Neural progenitor cell (in vitro differentiated cells): Measurements from ENCODE around the gene ANKRD28. TPM values are rescaled to one million over a fixed set of nuclear protein-coding genes. Genes with fewer than 3 reads are reported as not detected.

Experiments
- DNase-seq: peaks from one replicate; pipeline ENCODE4 v3.0.0-alpha.2; 2016; ENCODE audit warnings: low spot score
- H2AFZ ChIP-seq: fragments of 200-600 bp; sonication (generic); replicated peaks from 2 replicates; pipeline ENCODE4 v1.6.1; 2016; ENCODE audit warnings: antibody characterized with exemption
- H3F3A ChIP-seq: fragments of 200-600 bp; sonication (generic); 2 replicates; pipeline ENCODE4 v1.6.1; 2016; ENCODE audit warnings: antibody characterized with exemption, low read depth
- H3K27ac ChIP-seq: fragments of 200-600 bp; sonication (generic); 2 replicates; pipeline ENCODE4 v1.5.1; 2016; ENCODE audit warnings: mild to moderate bottlenecking
- H3K27me3 ChIP-seq: fragments of 200-600 bp; sonication (generic); 2 replicates; pipeline ENCODE4 v1.6.1; 2016; ENCODE audit warnings: mild to moderate bottlenecking, moderate library complexity
- H3K36me3 ChIP-seq: fragments of 200-600 bp; sonication (generic); 2 replicates; pipeline ENCODE4 v1.5.1; 2016
- H3K4me1 ChIP-seq: fragments of 200-600 bp; sonication (generic); 2 replicates; pipeline ENCODE4 v1.6.1; 2016; ENCODE audit warnings: mixed run types
- H3K4me2 ChIP-seq: fragments of 200-600 bp; sonication (generic); 2 replicates; pipeline ENCODE4 v1.6.1; 2016
- H3K4me3 ChIP-seq: fragments of 200-600 bp; sonication (generic); 2 replicates; pipeline ENCODE4 v1.5.1; 2016
- H3K79me2 ChIP-seq: fragments of 200-600 bp; sonication (generic); 2 replicates; pipeline ENCODE4 v1.6.1; 2016; ENCODE audit warnings: low read depth
- H3K9ac ChIP-seq: fragments of 200-600 bp; sonication (generic); 2 replicates; pipeline ENCODE4 v1.6.1; 2016
- H3K9me3 ChIP-seq: fragments of 200-600 bp; sonication (generic); 2 replicates; pipeline ENCODE4 v1.5.1; 2016; ENCODE audit warnings: low read depth
- H4K20me1 ChIP-seq: fragments of 200-600 bp; sonication (generic); 2 replicates; pipeline ENCODE4 v1.6.1; 2016; ENCODE audit warnings: low read depth
- H3K27ac Mint-ChIP-seq: 3 replicates; pipeline ENCODE4 v1.8.0; 2021; ENCODE audit warnings: mixed read lengths
- H3K27me3 Mint-ChIP-seq: 2 replicates; pipeline ENCODE4 v1.8.0; 2022; ENCODE audit warnings: low read depth, mild to moderate bottlenecking, inconsistent platforms, moderate library complexity, mixed read lengths; ENCODE audit not compliant: insufficient read depth
- H3K36me3 Mint-ChIP-seq: 3 replicates; pipeline ENCODE4 v1.8.0; 2021; ENCODE audit warnings: mixed read lengths
- H3K4me1 Mint-ChIP-seq: 3 replicates; pipeline ENCODE4 v1.8.0; 2021; ENCODE audit warnings: mixed read lengths
- H3K4me3 Mint-ChIP-seq: 3 replicates; pipeline ENCODE4 v1.8.0; 2021; ENCODE audit warnings: mild to moderate bottlenecking, moderate library complexity, mixed read lengths
- H3K9me3 Mint-ChIP-seq: 3 replicates; pipeline ENCODE4 v1.8.0; 2020; ENCODE audit warnings: mixed read lengths
- CTCF ChIP-seq: fragments of 200-600 bp; sonication (generic); IDR thresholded peaks from 2 replicates; pipeline ENCODE4 v1.5.1; 2017; ENCODE audit warnings: antibody characterized with exemption, mild to moderate bottlenecking
- EZH2 ChIP-seq: fragments of 200-600 bp; sonication (generic); IDR thresholded peaks from 2 replicates; pipeline ENCODE4 v1.6.1; 2017; ENCODE audit warnings: antibody characterized with exemption, mild to moderate bottlenecking, moderate library complexity
- EZH2phosphoT487 ChIP-seq: fragments of 200-600 bp; sonication (generic); IDR thresholded peaks from 2 replicates; pipeline ENCODE4 v1.6.1; 2017; ENCODE audit warnings: antibody characterized with exemption
- total RNA-seq: library from RNA; depleted of rRNA; stranded (reverse); fragments of >200 nt; gene quantifications from 2 replicates; pipeline ENCODE4 v1.2.3, GENCODE V29; 2015; ENCODE audit warnings: low replicate concordance

The ANKRD28 gene
- total RNA-seq, 1 donor from 2014 or later = 36.4 TPM

- H3K9ac ChIP-seq = no peak overlapping the region
- H2AFZ ChIP-seq = no peak overlapping the region
- Mint-ChIP-seq H3K27ac (no peak overlapping the region), H3K36me3 (peaks cover 16% of the 10 kb centered on the region), H3K9me3 (no peaks in the 10 kb centered on the region), H3K27me3 (no peaks in the 10 kb centered on the region), H3K4me3 (no peak overlapping the region), H3K4me1 (no peaks in the 10 kb centered on the region)
- no peaks in the 10 kb centered on the region for H3K79me2 ChIP-seq
- no peaks in the 10 kb centered on the region for H3K4me1 ChIP-seq
- no peak for TF ChIP-seq CTCF
- TF ChIP-seq EZH2phosphoT487 = no peak
- no peak for TF ChIP-seq EZH2
- no peak overlapping the region for H3K4me3 ChIP-seq
- H3K9me3 ChIP-seq = no peaks in the 10 kb centered on the region
- H3F3A ChIP-seq = no peaks in the 10 kb centered on the region
- no peaks in the 10 kb centered on the region for H3K27me3 ChIP-seq
- H4K20me1 ChIP-seq = no peaks in the 10 kb centered on the region
- no peak overlapping the region for H3K27ac ChIP-seq
- DNase-seq = no peak
- H3K4me2 ChIP-seq = no peak overlapping the region
- peaks cover 12% of the 10 kb centered on the region for H3K36me3 ChIP-seq
Measured at GRCh38 chr3:15685927-15686326, 111.9 kb downstream of the ANKRD28 start.

DNA sequence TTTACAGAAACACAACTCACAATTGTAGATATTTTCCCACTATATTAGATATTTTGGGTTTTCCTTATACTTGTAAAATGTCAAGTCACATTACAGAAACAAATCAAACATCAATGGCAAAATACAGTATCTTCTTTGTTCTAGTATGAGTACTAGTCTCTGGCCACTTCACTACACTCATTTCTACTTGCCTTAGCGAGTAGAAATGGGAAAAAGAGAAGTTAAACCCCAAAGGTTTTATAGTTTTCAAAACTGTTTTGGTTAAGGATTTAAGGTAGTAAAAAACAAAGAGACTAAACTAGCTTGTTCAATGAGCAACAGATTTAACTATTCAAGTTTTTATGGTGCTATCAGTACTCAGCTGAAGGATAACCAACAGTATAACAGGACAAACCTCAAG, 114.5 kb downstream of the ANKRD28 start:
- Mint-ChIP-seq H3K4me3 (no peak overlapping the region), H3K27ac (no peak overlapping the region), H3K27me3 (no peaks in the 10 kb centered on the region), H3K4me1 (no peaks in the 10 kb centered on the region), H3K9me3 (no peaks in the 10 kb centered on the region), H3K36me3 (peaks cover 14% of the 10 kb centered on the region)
- no peak for TF ChIP-seq CTCF
- no peak for TF ChIP-seq EZH2phosphoT487
- no peak for TF ChIP-seq EZH2
- H3K27ac ChIP-seq = no peak overlapping the region
- H3K4me2 ChIP-seq = no peak overlapping the region
- H3K9ac ChIP-seq = no peak overlapping the region
- no peaks in the 10 kb centered on the region for H3K27me3 ChIP-seq
- H4K20me1 ChIP-seq = no peaks in the 10 kb centered on the region
- H3K36me3 ChIP-seq = peaks cover 8% of the 10 kb centered on the region
- no peaks in the 10 kb centered on the region for H3F3A ChIP-seq
- no peaks in the 10 kb centered on the region for H3K79me2 ChIP-seq
- no peak for DNase-seq
- no peaks in the 10 kb centered on the region for H3K4me1 ChIP-seq
- H2AFZ ChIP-seq = no peak overlapping the region
- no peak overlapping the region for H3K4me3 ChIP-seq
- H3K9me3 ChIP-seq = no peaks in the 10 kb centered on the region

- Histone ChIP-seq H2AFZ (no peak overlapping the region), H3K9ac (no peak overlapping the region), H3K4me1 (no peaks in the 10 kb centered on the region), H3K4me2 (no peak overlapping the region), H3K79me2 (no peaks in the 10 kb centered on the region), H4K20me1 (no peaks in the 10 kb centered on the region), H3K4me3 (no peak overlapping the region), H3K9me3 (no peaks in the 10 kb centered on the region), H3K36me3 (peaks cover 8% of the 10 kb centered on the region), H3K27ac (no peak overlapping the region), H3K27me3 (no peaks in the 10 kb centered on the region), H3F3A (no peaks in the 10 kb centered on the region)
- Mint-ChIP-seq H3K4me1 (no peaks in the 10 kb centered on the region), H3K9me3 (no peaks in the 10 kb centered on the region), H3K36me3 (peaks cover 14% of the 10 kb centered on the region), H3K4me3 (no peak overlapping the region), H3K27me3 (no peaks in the 10 kb centered on the region), H3K27ac (no peak overlapping the region)
- no peak for DNase-seq
- no peak for TF ChIP-seq EZH2
- TF ChIP-seq EZH2phosphoT487 = no peak
- no peak for TF ChIP-seq CTCF
Measured at GRCh38 chr3:15682561-15683185, 115.1 kb downstream of the ANKRD28 start.
